Epithelial cell of proximal tubule (primary cell): ENCODE data around the gene ANKEF1. TPM values are rescaled to one million over a fixed set of nuclear protein-coding genes. Genes with fewer than 3 reads are reported as not detected.
A peak's percentile ranks its signal among the peaks of the same experiment; 100 is the strongest.

Experiments
- DNase-seq: peaks from one replicate; pipeline ENCODE4 v3.0.0-alpha.2; 2011; ENCODE audit warnings: low read depth
- H3K4me3 ChIP-seq: 2 replicates; pipeline ENCODE4 v1.5.1; 2011; ENCODE audit warnings: low read depth, mild to moderate bottlenecking, low read length
- CTCF ChIP-seq: conservative IDR thresholded peaks from 2 replicates; pipeline ENCODE4 v1.5.1; 2012; ENCODE audit warnings: low read depth, mild to moderate bottlenecking, low read length
- total RNA-seq: library from RNA; depleted of rRNA; stranded (reverse); fragments of >200 nt; gene quantifications from 2 replicates; pipeline ENCODE4 v1.2.3, GENCODE V29; 2015

ANKEF1 gene
- total RNA-seq: 3.6 and 4.0 TPM in 2 replicates

DNA sequence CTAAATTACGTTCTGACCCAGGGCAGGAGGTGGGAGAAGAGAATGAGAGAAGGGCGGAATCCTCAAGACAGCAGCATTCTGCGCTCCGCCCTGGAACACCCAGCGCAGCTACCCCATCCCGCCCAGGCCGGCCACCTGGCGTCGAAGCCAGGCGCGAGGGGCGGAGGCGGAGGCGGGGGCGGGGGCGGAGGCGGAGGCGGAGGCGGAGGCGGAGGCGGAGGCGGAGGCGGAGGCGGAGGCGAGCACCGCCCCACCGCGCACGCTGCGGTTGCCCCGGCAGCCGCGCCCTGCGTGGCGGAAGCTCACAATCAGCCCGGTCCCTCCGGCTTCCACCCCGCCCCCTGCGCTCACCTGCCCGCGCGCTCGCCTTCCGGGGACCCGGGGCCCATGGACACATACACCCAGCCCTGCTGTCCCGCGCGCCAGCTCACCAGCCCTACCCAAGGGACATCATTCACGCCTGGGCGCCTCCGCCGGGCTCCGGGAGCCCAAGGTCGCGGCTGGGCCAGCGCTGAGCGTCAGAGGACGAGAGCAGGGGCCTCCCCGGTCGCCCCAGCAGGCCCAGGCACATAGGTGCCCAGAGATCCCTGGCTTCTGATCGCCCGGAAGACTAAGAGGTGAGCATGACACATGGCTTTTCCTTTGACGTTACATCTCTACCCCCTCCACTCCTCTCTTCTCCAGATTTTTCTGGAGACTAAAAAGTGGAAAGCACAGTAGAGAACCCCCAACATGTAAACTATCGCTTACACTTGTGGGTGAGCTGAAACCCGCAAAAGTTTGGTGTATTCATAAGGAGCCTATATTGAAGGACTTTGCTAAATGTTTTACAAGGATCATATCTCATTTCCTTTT is at the start of gene ANKEF1:
TSS of gene ANKEF1 (plus strand) at position 271 of the 855 bp plus-strand sequence. CDS start 3,315 bp downstream, outside the sequence.
- TF ChIP-seq CTCF: no peak
- no peak for DNase-seq
- peak within 1 kb of the TSS; percentile 75 for H3K4me3 ChIP-seq

GRCh38 chr20:9985281-9985680 is 49.5 kb upstream of the ANKEF1 start:
- TF ChIP-seq CTCF: no peak

DNA sequence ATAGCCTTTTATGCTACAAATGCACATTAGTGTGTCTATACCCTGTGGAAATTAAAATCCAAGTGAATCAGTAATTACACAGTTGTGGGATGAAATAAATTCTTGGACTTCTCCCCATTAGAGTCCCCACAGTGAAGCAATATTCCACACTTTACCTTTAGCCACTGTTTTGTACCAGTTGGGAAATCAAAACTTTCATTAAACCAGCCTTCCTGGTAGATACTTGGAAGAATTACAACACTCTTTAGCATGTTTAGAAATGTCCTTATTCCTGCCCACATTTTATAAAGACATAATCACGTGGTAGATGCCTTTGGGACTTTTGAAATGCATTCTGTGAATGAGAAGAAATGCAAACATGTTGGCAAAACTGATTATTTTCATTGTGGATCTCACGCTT is 49.0 kb upstream of the ANKEF1 start:
- TF ChIP-seq CTCF: no peak
- no peak for DNase-seq
- no peak overlapping the region for H3K4me3 ChIP-seq

More at GRCh38 chr20:9985281-9985680, 49.5 kb upstream of the ANKEF1 start:
- no peak overlapping the region for H3K4me3 ChIP-seq
- no peak for DNase-seq

DNA sequence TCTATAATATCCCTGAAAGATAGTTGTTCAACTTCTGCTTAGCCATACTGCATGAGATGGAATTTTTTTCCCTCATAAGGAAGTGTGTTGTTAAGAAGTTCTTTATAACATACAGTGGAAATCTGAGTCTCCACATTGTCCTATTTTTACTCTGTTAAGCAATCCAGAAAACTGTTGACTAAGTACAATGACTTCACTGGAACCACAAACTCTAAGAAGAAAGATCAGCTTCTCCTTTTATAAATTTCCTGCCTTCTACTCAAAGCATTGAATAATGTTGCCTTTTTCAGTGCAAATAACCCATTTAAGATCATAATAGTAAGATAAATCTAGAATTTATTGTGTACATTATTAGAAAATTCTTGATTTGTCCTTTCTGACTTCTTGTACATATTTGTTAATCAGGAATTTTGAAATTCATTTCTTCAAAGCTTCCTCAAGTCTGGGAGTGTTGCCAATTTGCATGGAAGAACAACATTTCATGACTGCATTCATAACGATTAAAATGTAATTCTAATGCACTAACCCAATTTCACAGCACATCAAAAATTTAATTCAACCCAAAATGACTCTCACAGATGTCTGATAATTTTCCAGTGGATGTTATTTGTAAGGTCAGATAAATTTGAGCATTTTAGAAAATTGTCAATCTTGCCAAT is 45.6 kb upstream of the ANKEF1 start:
- H3K4me3 ChIP-seq: no peak overlapping the region
- no peak for TF ChIP-seq CTCF
- no peak for DNase-seq

GRCh38 chr20:9993137-9993536 is 41.6 kb upstream of the ANKEF1 start:
- DNase-seq: no peak
- no peak overlapping the region for H3K4me3 ChIP-seq
- TF ChIP-seq CTCF: no peak

DNA sequence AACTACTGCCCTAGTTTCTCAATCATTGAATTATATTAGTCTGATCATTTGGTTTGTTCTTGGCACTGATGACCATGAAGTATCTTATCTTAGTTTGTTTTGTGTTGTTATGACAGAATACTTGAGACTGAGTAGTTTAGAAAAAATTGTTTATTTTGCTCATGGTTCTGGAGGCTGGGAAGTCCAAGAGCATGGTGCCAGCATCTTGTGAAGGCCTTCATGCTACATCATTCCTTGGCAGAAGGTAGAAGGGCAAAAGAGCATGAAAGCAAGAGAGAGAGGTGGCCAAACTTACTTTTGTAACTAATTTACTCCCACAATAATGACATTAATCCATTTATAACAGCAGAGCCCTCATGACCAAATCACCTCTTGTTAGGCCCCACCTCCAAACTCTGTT is 40.1 kb upstream of the ANKEF1 start:
- TF ChIP-seq CTCF: no peak
- H3K4me3 ChIP-seq: no peak overlapping the region
- DNase-seq: no peak
